CD14-positive monocyte (primary cell): ENCODE data around the gene COA3. TPM values are rescaled to one million over a fixed set of nuclear protein-coding genes. Genes with fewer than 3 reads are reported as not detected.
A peak's percentile ranks its signal among the peaks of the same experiment; 100 is the strongest.

Experiments
- DNase-seq, 3 donors: peaks; one replicate each; pipeline ENCODE4 v3.0.0-alpha.2; 2011 to 2022
- H2AFZ ChIP-seq: 2 replicates; pipeline ENCODE4 v1.6.0; 2012; ENCODE audit warnings: mild to moderate bottlenecking, low read depth, low read length, inconsistent platforms; ENCODE audit not compliant: insufficient read depth, poor library complexity, severe bottlenecking
- H3K27ac ChIP-seq, 2 donors: 1 replicate in 1 of 2; 2 replicates in 1 of 2; pipeline ENCODE4 v1.5.1; 2012 to 2013; ENCODE audit warnings: low read length in 2 of 2, control low read depth in 1 of 2, inconsistent platforms in 1 of 2, low read depth in 1 of 2, mild to moderate bottlenecking in 1 of 2
- H3K27me3 ChIP-seq, 2 donors: one replicate each; pipeline versions ENCODE4 v1.6.0 to v1.6.1; 2011 to 2013; ENCODE audit warnings: low read length in 2 of 2; ENCODE audit not compliant: control insufficient read depth in 2 of 2, insufficient read depth in 2 of 2
- H3K36me3 ChIP-seq, 2 donors: replicated peaks in 1 of 2; 1 replicate in 1 of 2; 2 replicates in 1 of 2; pipeline versions ENCODE4 v1.5.1 to v1.6.1; 2012 to 2013; ENCODE audit warnings: low read length in 2 of 2, control low read depth in 1 of 2, inconsistent platforms in 1 of 2, mild to moderate bottlenecking in 1 of 2; ENCODE audit not compliant: insufficient read depth in 2 of 2, control insufficient read depth in 1 of 2
- H3K4me1 ChIP-seq, 2 donors: 1 replicate in 1 of 2; 2 replicates in 1 of 2; pipeline versions ENCODE4 v1.5.1 to v1.6.1; 2012 to 2013; ENCODE audit warnings: low read length in 2 of 2, control low read depth in 1 of 2, inconsistent platforms in 1 of 2, mild to moderate bottlenecking in 1 of 2, moderate library complexity in 1 of 2; ENCODE audit not compliant: insufficient read depth in 2 of 2, control insufficient read depth in 1 of 2
- H3K4me2 ChIP-seq: replicated peaks from 2 replicates; pipeline ENCODE3; 2012; ENCODE audit warnings: low read length, moderate library complexity, mild to moderate bottlenecking; ENCODE audit not compliant: poor library complexity, severe bottlenecking; ENCODE audit errors: extremely low read depth
- H3K4me3 ChIP-seq, 3 experiments: fragments of 200-600 bp in 1 of 3; sonication (generic) in 1 of 3; replicated peaks in 1 of 3; 1 replicate in 2 of 3; 2 replicates in 1 of 3; pipeline ENCODE4 v1.5.1; 2011 to 2013; ENCODE audit warnings: low read length in 3 of 3, mild to moderate bottlenecking in 3 of 3, control low read depth in 2 of 3, low read depth in 2 of 3, inconsistent platforms in 1 of 3, moderate library complexity in 1 of 3
- H3K79me2 ChIP-seq: 2 replicates; pipeline ENCODE4 v1.6.0; 2012; ENCODE audit warnings: mild to moderate bottlenecking, control low read depth, inconsistent platforms, low read length, moderate library complexity; ENCODE audit not compliant: insufficient read depth
- H3K9ac ChIP-seq: 2 replicates; pipeline ENCODE4 v1.6.0; 2017; ENCODE audit warnings: low read length, mild to moderate bottlenecking; ENCODE audit not compliant: insufficient read depth, poor library complexity, severe bottlenecking
- H3K9me3 ChIP-seq, 2 donors: replicated peaks in 1 of 2; 1 replicate in 1 of 2; 2 replicates in 1 of 2; pipeline versions ENCODE4 v1.5.1 to v1.6.1; 2012 to 2013; ENCODE audit warnings: low read length in 2 of 2, control low read depth in 1 of 2; ENCODE audit not compliant: control insufficient read depth in 1 of 2, insufficient read depth in 1 of 2
- H4K20me1 ChIP-seq: 2 replicates; pipeline ENCODE4 v1.6.0; 2012; ENCODE audit warnings: mild to moderate bottlenecking, low read length, control low read depth, moderate library complexity; ENCODE audit not compliant: insufficient read depth
- H3K27ac Mint-ChIP-seq, 7 donors: one replicate each; pipeline ENCODE4 v1.8.0; 2020; ENCODE audit warnings: mild to moderate bottlenecking in 7 of 7, mixed read lengths in 7 of 7, moderate library complexity in 6 of 7, inconsistent platforms in 2 of 7
- H3K27me3 Mint-ChIP-seq, 3 donors: one replicate each; pipeline ENCODE4 v1.8.0; 2021 to 2022; ENCODE audit warnings: low read depth in 3 of 3, mild to moderate bottlenecking in 3 of 3, mixed read lengths in 3 of 3, moderate library complexity in 3 of 3, inconsistent platforms in 1 of 3
- H3K36me3 Mint-ChIP-seq, 2 donors: one replicate each; pipeline ENCODE4 v1.8.0; 2020; ENCODE audit warnings: mixed read lengths in 2 of 2, inconsistent platforms in 1 of 2, mild to moderate bottlenecking in 1 of 2
- H3K4me1 Mint-ChIP-seq: one replicate; pipeline ENCODE4 v1.8.0; 2020; ENCODE audit warnings: mild to moderate bottlenecking, mixed read lengths
- H3K4me3 Mint-ChIP-seq, 2 donors: one replicate each; pipeline ENCODE4 v1.8.0; 2020; ENCODE audit warnings: mild to moderate bottlenecking in 2 of 2, mixed read lengths in 2 of 2, moderate library complexity in 1 of 2
- H3K9me3 Mint-ChIP-seq, 7 donors: one replicate each; pipeline ENCODE4 v1.8.0; 2020 to 2022; ENCODE audit warnings: mixed read lengths in 7 of 7, mild to moderate bottlenecking in 6 of 7, moderate library complexity in 6 of 7, inconsistent platforms in 2 of 7
- CTCF ChIP-seq: fragments of 200-600 bp; IDR thresholded peaks from one replicate; pipeline ENCODE4 v1.8.0; 2022; ENCODE audit warnings: antibody characterized with exemption, mild to moderate bottlenecking
- WGBS: methylation state at CpG from one replicate; pipeline ENCODE4 v1.1.5; 2013; ENCODE audit warnings: missing lambda C conversion rate; ENCODE audit not compliant: insufficient coverage; 5-methylcytosine and 5-hydroxymethylcytosine counted together
- intact Hi-C, 2 donors: fragments of 100-400 bp; cut with micrococcal nuclease; formaldehyde crosslinking; loops; one replicate each; pipeline versions ENCODE4 v1.15.0 to v1.15.1; 2023
- polyA plus RNA-seq, 3 donors: library from polyadenylated mRNA; depleted of rRNA in 1 of 3; unstranded in 2 of 3; stranded (reverse) in 1 of 3; fragments of 300-500 nt in 2 of 3; fragments of >200 nt in 1 of 3; fragmentation: Illumina TruSeq in 2 of 3; gene quantifications; 1 replicate in 2 of 3; 2 replicates in 1 of 3; pipeline ENCODE4 v1.2.3, GENCODE V29; 2012 to 2021

COA3 gene
- polyA plus RNA-seq, 3 donors = 21.5 to 171 (median 156) TPM

GRCh38 chr17:42779304-42779935 is 19.1 kb downstream of the COA3 start:
- no peak overlapping the region for H3K9ac ChIP-seq
- Mint-ChIP-seq H3K4me3 (peak overlapping the region in 1 of 2 donors; percentile 60), H3K27ac (peak overlapping the region in 1 of 7 donors; percentile 38), H3K36me3 (peaks cover 52 to 58% of the 10 kb centered on the region in 2 donors), H3K9me3 (peaks cover 0 to 14% (median 0%) of the 10 kb centered on the region in 7 donors), H3K4me1 (peaks cover 27% of the 10 kb centered on the region), H3K27me3 (peaks cover 49 to 54% (median 49%) of the 10 kb centered on the region in 3 donors)
- no peak for DNase-seq
- intact Hi-C loops = no loop called here
- H3K36me3 ChIP-seq = peaks cover 40 to 48% of the 10 kb centered on the region in 2 donors
- H3K9me3 ChIP-seq = peaks cover 0 to 22% of the 10 kb centered on the region in 2 donors
- H3K4me2 ChIP-seq = no peak overlapping the region
- peaks cover 36 to 49% of the 10 kb centered on the region in 2 donors for H3K27me3 ChIP-seq
- no CpG with 5 or more reads among the region's 3 CpGs for WGBS
- H3K4me1 ChIP-seq = peaks cover 0 to 10% of the 10 kb centered on the region in 2 donors
- no peak overlapping the region for H3K27ac ChIP-seq
- no peak for TF ChIP-seq CTCF
- no peaks in the 10 kb centered on the region for H3K79me2 ChIP-seq
- no peak overlapping the region for H2AFZ ChIP-seq
- no peaks in the 10 kb centered on the region for H4K20me1 ChIP-seq
- H3K4me3 ChIP-seq = no peak overlapping the region

GRCh38 chr17:42778570-42778969 is 19.9 kb downstream of the COA3 start:
- Histone ChIP-seq H3K4me1 (peaks cover 8 to 10% of the 10 kb centered on the region in 2 donors), H3K4me2 (no peak overlapping the region), H3K27ac (no peak overlapping the region), H3K79me2 (peaks cover 6% of the 10 kb centered on the region), H4K20me1 (no peaks in the 10 kb centered on the region), H2AFZ (no peak overlapping the region), H3K27me3 (peaks cover 27 to 40% of the 10 kb centered on the region in 2 donors), H3K4me3 (no peak overlapping the region), H3K9ac (no peak overlapping the region), H3K9me3 (peaks cover 0 to 14% of the 10 kb centered on the region in 2 donors), H3K36me3 (peaks cover 40 to 48% of the 10 kb centered on the region in 2 donors)
- 100% methylated on average over 3 of the region's 5 CpGs for whole genome bisulfite sequencing
- intact Hi-C loops = no loop called here
- Mint-ChIP-seq H3K27me3 (peaks cover 41 to 45% (median 41%) of the 10 kb centered on the region in 3 donors), H3K9me3 (peaks cover 0 to 8% (median 0%) of the 10 kb centered on the region in 7 donors), H3K4me3 (no peak overlapping the region), H3K36me3 (peaks cover 52 to 55% of the 10 kb centered on the region in 2 donors), H3K27ac (peak overlapping the region in 1 of 7 donors; percentile 33), H3K4me1 (peaks cover 29% of the 10 kb centered on the region)
- no peak for DNase-seq
- no peak for TF ChIP-seq CTCF
